A673 (cell line): ENCODE measurements around the gene ACSF3. TPM values are rescaled to one million over a fixed set of nuclear protein-coding genes. Genes with fewer than 3 reads are reported as not detected.

Source experiments
- BruUV-seq: library from RNA; stranded (reverse); fragments of 400-500 nt; replicated peaks from 2 replicates; lab custom pipeline; 2021; lab: Mats Ljungman, UMichigan
- CTCF ChIA-PET: fragments of 300-600 bp; sonication (Branson Sonifier 250); formaldehyde crosslinking; loops from one replicate; lab custom pipeline; 2022; ENCODE audit warnings: antibody characterized with exemption; lab: Charles Lee
- POLR2A ChIA-PET: fragments of 300-600 bp; sonication (Branson Sonifier 250); formaldehyde crosslinking; loops from one replicate; lab custom pipeline; 2022; ENCODE audit warnings: antibody characterized with exemption; ENCODE audit not compliant: low non-redundant PET; lab: Charles Lee
- DNase-seq: peaks from one replicate; pipeline ENCODE4 v3.0.0-alpha.2; 2015; ENCODE audit warnings: low spot score
- H3K27ac ChIP-seq: fragments of 200-600 bp; sonication (generic); 2 replicates; pipeline ENCODE4 v1.5.1; 2016; ENCODE audit warnings: mixed run types, low read depth, mild to moderate bottlenecking, mixed read lengths, antibody characterized with exemption, low read length; ENCODE audit not compliant: poor library complexity, severe bottlenecking
- H3K27me3 ChIP-seq: fragments of 200-600 bp; sonication (generic); replicated peaks from 2 replicates; pipeline ENCODE4 v1.6.1; 2017; ENCODE audit warnings: mixed run types, low read depth, mild to moderate bottlenecking, mixed read lengths, antibody characterized with exemption, low read length; ENCODE audit not compliant: insufficient read depth, poor library complexity
- H3K36me3 ChIP-seq: fragments of 200-600 bp; sonication (generic); 2 replicates; pipeline ENCODE4 v1.6.1; 2016; ENCODE audit warnings: mixed run types, mild to moderate bottlenecking, mixed read lengths, antibody characterized with exemption, low read length; ENCODE audit not compliant: insufficient read depth, poor library complexity, severe bottlenecking
- H3K4me1 ChIP-seq: fragments of 200-600 bp; sonication (generic); 2 replicates; pipeline ENCODE4 v1.6.1; 2017; ENCODE audit warnings: mixed run types, mild to moderate bottlenecking, mixed read lengths, antibody characterized with exemption, low read length; ENCODE audit not compliant: insufficient read depth, poor library complexity, severe bottlenecking
- H3K4me3 ChIP-seq: fragments of 200-600 bp; sonication (generic); 2 replicates; pipeline ENCODE4 v1.5.1; 2016; ENCODE audit warnings: low read depth, mixed run types, mild to moderate bottlenecking, mixed read lengths, low read length; ENCODE audit not compliant: poor library complexity, severe bottlenecking
- H3K9me3 ChIP-seq: fragments of 200-600 bp; sonication (generic); 2 replicates; pipeline ENCODE4 v1.6.1; 2016; ENCODE audit warnings: mixed run types, low read depth, mild to moderate bottlenecking, mixed read lengths, antibody characterized with exemption, low read length; ENCODE audit not compliant: poor library complexity, severe bottlenecking
- CTCF ChIP-seq: fragments of 300-800, 200-600 bp; sonication (generic); conservative IDR thresholded peaks from 2 replicates; pipeline ENCODE4 v1.5.1; 2017; ENCODE audit warnings: low read depth, mild to moderate bottlenecking, antibody characterized with exemption, low read length, moderate library complexity, mixed read lengths
- EZH2 ChIP-seq: fragments of 200-600 bp; sonication (generic); IDR thresholded peaks from 2 replicates; pipeline ENCODE4 v1.6.1; 2017; ENCODE audit warnings: borderline replicate concordance, low read depth, mild to moderate bottlenecking, mixed read lengths, antibody characterized with exemption, low read length; ENCODE audit not compliant: poor library complexity, severe bottlenecking
- intact Hi-C: fragments of 100-400 bp; cut with micrococcal nuclease; formaldehyde crosslinking; loops from one replicate; pipeline ENCODE4 v1.10.0; 2022; ENCODE audit not compliant: unreplicated experiment
- total RNA-seq: library from RNA; stranded (reverse); gene quantifications from 2 replicates; pipeline ENCODE4 v1.2.3, GENCODE V29; 2021

Gene ACSF3
- total RNA-seq, 1 experiment from 2014 or later = 27.7 TPM

DNA sequence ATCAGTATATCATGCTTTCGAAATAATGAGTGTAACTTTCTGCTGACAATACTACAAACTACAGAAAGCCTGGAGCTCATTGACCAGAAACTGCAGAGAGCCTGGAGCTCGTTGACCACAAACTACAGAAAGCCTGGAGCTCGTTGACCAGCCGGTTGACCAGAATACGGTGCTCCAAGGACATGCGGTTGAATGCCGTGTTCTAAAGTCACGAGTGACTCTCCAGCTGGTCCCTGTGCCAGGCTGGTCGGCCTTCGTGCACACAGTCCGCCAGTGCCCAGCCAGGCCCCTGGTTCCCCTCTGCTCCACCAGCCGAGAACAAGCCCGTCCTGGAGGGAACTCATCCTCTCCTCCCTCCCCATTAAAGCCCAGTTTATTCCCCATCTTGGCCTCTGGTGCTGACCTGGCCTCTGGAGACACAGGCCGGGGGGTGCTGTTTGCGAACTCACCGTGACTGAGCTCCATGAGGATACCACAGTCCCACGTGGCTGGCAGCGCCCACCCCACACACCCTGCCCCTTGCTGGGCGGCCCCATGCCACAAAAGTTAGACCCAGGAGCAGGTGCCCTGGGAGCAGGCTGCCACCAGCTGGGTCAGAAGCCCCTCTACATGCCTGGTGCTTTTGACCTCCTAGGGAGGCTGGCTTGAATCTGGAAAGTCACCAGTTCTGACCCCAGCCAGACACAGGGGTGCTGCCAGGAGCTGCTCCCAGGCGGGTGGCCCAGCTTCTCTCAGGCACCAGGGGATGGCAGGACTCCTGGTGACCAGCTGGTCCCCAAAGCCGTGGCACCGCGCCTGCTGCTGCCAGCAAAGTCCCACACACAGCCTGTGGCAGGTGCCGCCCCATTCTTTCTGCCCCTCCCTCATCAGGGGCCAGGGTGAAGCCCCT is 62.4 kb downstream of the ACSF3 start:
- Histone ChIP-seq H3K9me3 (no peaks in the 10 kb centered on the region), H3K4me1 (no peaks in the 10 kb centered on the region), H3K4me3 (no peak overlapping the region), H3K27me3 (no peaks in the 10 kb centered on the region), H3K36me3 (no peaks in the 10 kb centered on the region), H3K27ac (no peak overlapping the region)
- POLR2A ChIA-PET = no interaction called here
- no peak for TF ChIP-seq EZH2
- no peak for TF ChIP-seq CTCF
- CTCF ChIA-PET = interaction anchor here (0.5 to 0.6 kb wide), 2 partner anchors 14 to 419 kb away, joined by 3 to 15 read pairs; no protein-coding TSS in a partner anchor
- intact Hi-C loops = no loop called here
- no peak for DNase-seq
- no TSS peak for BruUV-seq

DNA sequence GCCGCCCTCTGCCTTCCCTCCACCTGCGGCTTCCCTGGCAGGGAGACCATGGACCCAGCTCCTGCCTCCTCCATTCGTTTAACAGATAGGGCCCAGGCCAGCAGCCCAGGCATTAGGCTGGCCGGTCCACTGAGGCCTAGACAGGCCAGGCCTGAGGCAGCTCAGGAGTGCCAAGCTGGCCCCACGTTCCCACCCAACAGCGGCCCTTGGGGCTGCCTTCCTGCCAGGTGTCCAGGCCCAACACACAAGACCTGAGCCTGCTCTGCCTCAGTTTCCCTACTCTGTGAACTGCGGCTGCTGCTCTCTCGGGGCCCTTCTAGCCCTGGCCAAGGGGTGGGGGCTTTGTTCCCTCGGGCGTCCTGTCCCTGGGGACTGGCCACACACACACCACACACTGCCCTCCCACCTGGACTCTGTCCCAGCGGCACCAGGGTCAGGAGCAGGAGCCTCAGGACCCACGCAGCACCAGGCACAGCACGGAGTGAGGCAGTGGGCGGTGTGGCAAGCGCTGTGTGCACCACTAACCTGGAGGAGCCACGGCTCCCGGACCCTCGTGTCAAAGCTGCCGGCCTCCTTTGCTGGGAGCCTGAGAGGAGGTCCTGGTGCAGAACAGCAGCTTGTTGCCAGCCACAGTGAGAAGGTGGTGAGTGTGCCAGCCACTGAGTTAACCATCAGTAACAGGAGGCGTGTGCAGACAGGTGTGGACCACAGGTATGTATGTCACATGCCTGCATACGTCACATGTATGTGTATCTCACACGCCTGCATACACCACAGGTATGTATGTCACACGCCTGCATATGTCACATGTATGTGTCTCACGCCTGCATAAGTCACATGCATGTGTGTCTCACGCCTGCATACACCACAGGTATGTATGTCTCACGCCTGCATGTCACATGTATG is 63.3 kb downstream of the ACSF3 start:
- no peak overlapping the region for H3K4me3 ChIP-seq
- no peak for TF ChIP-seq CTCF
- no peak for TF ChIP-seq EZH2
- intact Hi-C loops = no loop called here
- no peaks in the 10 kb centered on the region for H3K4me1 ChIP-seq
- H3K9me3 ChIP-seq = no peaks in the 10 kb centered on the region
- ChIA-PET CTCF (no interaction called here), POLR2A (no interaction called here)
- H3K27me3 ChIP-seq = no peaks in the 10 kb centered on the region
- H3K27ac ChIP-seq = no peak overlapping the region
- no TSS peak for BruUV-seq
- DNase-seq = no peak
- no peaks in the 10 kb centered on the region for H3K36me3 ChIP-seq

DNA sequence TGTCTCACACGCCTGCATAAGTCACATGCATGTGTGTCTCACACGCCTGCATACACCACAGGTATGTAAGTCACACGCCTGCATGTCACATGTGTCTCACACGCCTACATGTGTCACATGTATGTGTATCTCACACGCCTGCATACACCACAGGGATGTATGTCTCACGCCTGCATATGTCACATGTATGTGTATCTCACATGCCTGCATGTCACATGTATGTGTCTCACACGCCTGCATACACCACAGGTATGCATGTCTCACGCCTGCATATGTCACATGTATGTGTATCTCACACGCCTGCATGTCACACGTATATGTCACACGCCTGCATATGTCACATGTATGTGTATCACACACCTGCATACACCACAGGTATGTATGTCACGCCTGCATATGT is 64.1 kb downstream of the ACSF3 start:
- intact Hi-C loops = no loop called here
- Histone ChIP-seq H3K27ac (no peak overlapping the region), H3K9me3 (no peaks in the 10 kb centered on the region), H3K4me1 (no peaks in the 10 kb centered on the region), H3K27me3 (no peaks in the 10 kb centered on the region), H3K36me3 (no peaks in the 10 kb centered on the region), H3K4me3 (no peak overlapping the region)
- ChIA-PET CTCF (no interaction called here), POLR2A (no interaction called here)
- no TSS peak for BruUV-seq
- TF ChIP-seq EZH2 = no peak
- TF ChIP-seq CTCF = no peak
- no peak for DNase-seq
